ENCODE data around the gene EFCAB12.

The EFCAB12 gene

GRCh38 chr3:129383292-129383860, 45.1 kb downstream of the EFCAB12 start:
- H3K9me3 ChIP-seq (ENCODE audit: control insufficient read depth, low read length), result peaks cover 10% of the 10 kb centered on the region
- H3K27ac ChIP-seq (ENCODE audit: low read depth, low read length, severe bottlenecking), result no peak overlapping the region
- H3K4me1 ChIP-seq (ENCODE audit: control insufficient read depth, insufficient read depth, low read length, poor library complexity, severe bottlenecking), result peaks cover 17% of the 10 kb centered on the region
- 48 to 56% methylated on average over 6 of the region's 6 CpGs for WGBS, 2 experiments (ENCODE audit: insufficient coverage in 2 of 2)
- H3K4me3 ChIP-seq (ENCODE audit: extremely low read depth, insufficient read depth, low read length, poor library complexity, severe bottlenecking), result no peak overlapping the region
- peaks cover 16% of the 10 kb centered on the region for H3K36me3 ChIP-seq (ENCODE audit: control insufficient read depth, insufficient read depth, low read length)

GRCh38 chr3:129382366-129382765, 46.1 kb downstream of the EFCAB12 start:
- Histone ChIP-seq H3K4me1 (ENCODE audit: control insufficient read depth, insufficient read depth, low read length, poor library complexity, severe bottlenecking) (peaks cover 7% of the 10 kb centered on the region), H3K27ac (ENCODE audit: low read depth, low read length, severe bottlenecking) (no peak overlapping the region), H3K36me3 (ENCODE audit: control insufficient read depth, insufficient read depth, low read length) (peaks cover 13% of the 10 kb centered on the region), H3K9me3 (ENCODE audit: control insufficient read depth, low read length) (peaks cover 20% of the 10 kb centered on the region), H3K4me3 (ENCODE audit: extremely low read depth, insufficient read depth, low read length, poor library complexity, severe bottlenecking) (no peak overlapping the region)
- WGBS, 2 experiments (ENCODE audit: insufficient coverage in 2 of 2), result 80% methylated on average over 1 of the region's 2 CpGs; no CpG with 5 or more reads in 1 of the 2 experiments

GRCh38 chr3:129379582-129380358, 48.7 kb downstream of the EFCAB12 start:
- Histone ChIP-seq H3K9me3 (ENCODE audit: control insufficient read depth, low read length) (peaks cover 23% of the 10 kb centered on the region), H3K36me3 (ENCODE audit: control insufficient read depth, insufficient read depth, low read length) (no peaks in the 10 kb centered on the region), H3K4me3 (ENCODE audit: extremely low read depth, insufficient read depth, low read length, poor library complexity, severe bottlenecking) (no peak overlapping the region), H3K27ac (ENCODE audit: low read depth, low read length, severe bottlenecking) (no peak overlapping the region), H3K4me1 (ENCODE audit: control insufficient read depth, insufficient read depth, low read length, poor library complexity, severe bottlenecking) (no peaks in the 10 kb centered on the region)
- WGBS, 2 experiments (ENCODE audit: insufficient coverage in 2 of 2), result 100% methylated on average over 3 to 6 of the region's 7 CpGs

- 88 to 91% methylated on average over 1 of the region's 1 CpG for WGBS, 2 experiments (ENCODE audit: insufficient coverage in 2 of 2)
- Histone ChIP-seq H3K9me3 (ENCODE audit: control insufficient read depth, low read length) (peaks cover 23% of the 10 kb centered on the region), H3K4me1 (ENCODE audit: control insufficient read depth, insufficient read depth, low read length, poor library complexity, severe bottlenecking) (no peaks in the 10 kb centered on the region), H3K36me3 (ENCODE audit: control insufficient read depth, insufficient read depth, low read length) (no peaks in the 10 kb centered on the region), H3K27ac (ENCODE audit: low read depth, low read length, severe bottlenecking) (no peak overlapping the region), H3K4me3 (ENCODE audit: extremely low read depth, insufficient read depth, low read length, poor library complexity, severe bottlenecking) (no peak overlapping the region)
These were observed 49.5 kb downstream of the EFCAB12 start for GRCh38 chr3:129378949-129379348.

GRCh38 chr3:129377615-129378014, 50.8 kb downstream of the EFCAB12 start:
- Histone ChIP-seq H3K9me3 (ENCODE audit: control insufficient read depth, low read length) (peaks cover 23% of the 10 kb centered on the region), H3K4me3 (ENCODE audit: extremely low read depth, insufficient read depth, low read length, poor library complexity, severe bottlenecking) (no peak overlapping the region), H3K36me3 (ENCODE audit: control insufficient read depth, insufficient read depth, low read length) (no peaks in the 10 kb centered on the region), H3K4me1 (ENCODE audit: control insufficient read depth, insufficient read depth, low read length, poor library complexity, severe bottlenecking) (no peaks in the 10 kb centered on the region), H3K27ac (ENCODE audit: low read depth, low read length, severe bottlenecking) (no peak overlapping the region)
- WGBS, 2 experiments (ENCODE audit: insufficient coverage in 2 of 2), result 79 to 94% methylated on average over 2 of the region's 2 CpGs

- H3K4me3 ChIP-seq (ENCODE audit: extremely low read depth, insufficient read depth, low read length, poor library complexity, severe bottlenecking), result no peak overlapping the region
- WGBS, 2 experiments (ENCODE audit: insufficient coverage in 2 of 2), result 91 to 100% methylated on average over 3 to 4 of the region's 5 CpGs
- H3K27ac ChIP-seq (ENCODE audit: low read depth, low read length, severe bottlenecking), result no peak overlapping the region
- H3K36me3 ChIP-seq (ENCODE audit: control insufficient read depth, insufficient read depth, low read length), result no peaks in the 10 kb centered on the region
- H3K4me1 ChIP-seq (ENCODE audit: control insufficient read depth, insufficient read depth, low read length, poor library complexity, severe bottlenecking), result no peaks in the 10 kb centered on the region
- peaks cover 16% of the 10 kb centered on the region for H3K9me3 ChIP-seq (ENCODE audit: control insufficient read depth, low read length)
These were observed 53.3 kb downstream of the EFCAB12 start for GRCh38 chr3:129375099-129375498.

- WGBS, 2 experiments (ENCODE audit: insufficient coverage in 2 of 2), result 89 to 92% methylated on average over 15 to 19 of the region's 20 CpGs
- Histone ChIP-seq H3K4me3 (ENCODE audit: extremely low read depth, insufficient read depth, low read length, poor library complexity, severe bottlenecking) (no peak overlapping the region), H3K27ac (ENCODE audit: low read depth, low read length, severe bottlenecking) (no peak overlapping the region), H3K9me3 (ENCODE audit: control insufficient read depth, low read length) (no peaks in the 10 kb centered on the region), H3K4me1 (ENCODE audit: control insufficient read depth, insufficient read depth, low read length, poor library complexity, severe bottlenecking) (peaks cover 3% of the 10 kb centered on the region), H3K36me3 (ENCODE audit: control insufficient read depth, insufficient read depth, low read length) (no peaks in the 10 kb centered on the region)
These were observed 57.2 kb downstream of the EFCAB12 start for GRCh38 chr3:129371041-129371826.

- Histone ChIP-seq H3K9me3 (ENCODE audit: control insufficient read depth, low read length) (no peaks in the 10 kb centered on the region), H3K4me1 (ENCODE audit: control insufficient read depth, insufficient read depth, low read length, poor library complexity, severe bottlenecking) (peaks cover 3% of the 10 kb centered on the region), H3K27ac (ENCODE audit: low read depth, low read length, severe bottlenecking) (no peak overlapping the region), H3K4me3 (ENCODE audit: extremely low read depth, insufficient read depth, low read length, poor library complexity, severe bottlenecking) (no peak overlapping the region), H3K36me3 (ENCODE audit: control insufficient read depth, insufficient read depth, low read length) (no peaks in the 10 kb centered on the region)
- WGBS, 2 experiments (ENCODE audit: insufficient coverage in 2 of 2), result 86 to 98% methylated on average over 4 of the region's 5 CpGs
These were observed 58.0 kb downstream of the EFCAB12 start for GRCh38 chr3:129370248-129370964.

GRCh38 chr3:129369711-129370110, 58.7 kb downstream of the EFCAB12 start:
- 82 to 87% methylated on average over 4 to 5 of the region's 5 CpGs for WGBS, 2 experiments (ENCODE audit: insufficient coverage in 2 of 2)
- no peaks in the 10 kb centered on the region for H3K36me3 ChIP-seq (ENCODE audit: control insufficient read depth, insufficient read depth, low read length)
- H3K9me3 ChIP-seq (ENCODE audit: control insufficient read depth, low read length), result no peaks in the 10 kb centered on the region
- no peak overlapping the region for H3K4me3 ChIP-seq (ENCODE audit: extremely low read depth, insufficient read depth, low read length, poor library complexity, severe bottlenecking)
- H3K27ac ChIP-seq (ENCODE audit: low read depth, low read length, severe bottlenecking), result no peak overlapping the region
- H3K4me1 ChIP-seq (ENCODE audit: control insufficient read depth, insufficient read depth, low read length, poor library complexity, severe bottlenecking), result peaks cover 3% of the 10 kb centered on the region

GRCh38 chr3:129367821-129368220, 60.6 kb downstream of the EFCAB12 start:
- no peaks in the 10 kb centered on the region for H3K9me3 ChIP-seq (ENCODE audit: control insufficient read depth, low read length)
- WGBS, 2 experiments (ENCODE audit: insufficient coverage in 2 of 2), result 91 to 94% methylated on average over 4 of the region's 5 CpGs

More at GRCh38 chr3:129367821-129368220, 60.6 kb downstream of the EFCAB12 start:
- Histone ChIP-seq H3K4me1 (ENCODE audit: control insufficient read depth, insufficient read depth, low read length, poor library complexity, severe bottlenecking) (peaks cover 3% of the 10 kb centered on the region), H3K27ac (ENCODE audit: low read depth, low read length, severe bottlenecking) (no peak overlapping the region), H3K4me3 (ENCODE audit: extremely low read depth, insufficient read depth, low read length, poor library complexity, severe bottlenecking) (no peak overlapping the region), H3K36me3 (ENCODE audit: control insufficient read depth, insufficient read depth, low read length) (no peaks in the 10 kb centered on the region)
